ENCODE data around the gene NATD1.

NATD1 gene

DNA sequence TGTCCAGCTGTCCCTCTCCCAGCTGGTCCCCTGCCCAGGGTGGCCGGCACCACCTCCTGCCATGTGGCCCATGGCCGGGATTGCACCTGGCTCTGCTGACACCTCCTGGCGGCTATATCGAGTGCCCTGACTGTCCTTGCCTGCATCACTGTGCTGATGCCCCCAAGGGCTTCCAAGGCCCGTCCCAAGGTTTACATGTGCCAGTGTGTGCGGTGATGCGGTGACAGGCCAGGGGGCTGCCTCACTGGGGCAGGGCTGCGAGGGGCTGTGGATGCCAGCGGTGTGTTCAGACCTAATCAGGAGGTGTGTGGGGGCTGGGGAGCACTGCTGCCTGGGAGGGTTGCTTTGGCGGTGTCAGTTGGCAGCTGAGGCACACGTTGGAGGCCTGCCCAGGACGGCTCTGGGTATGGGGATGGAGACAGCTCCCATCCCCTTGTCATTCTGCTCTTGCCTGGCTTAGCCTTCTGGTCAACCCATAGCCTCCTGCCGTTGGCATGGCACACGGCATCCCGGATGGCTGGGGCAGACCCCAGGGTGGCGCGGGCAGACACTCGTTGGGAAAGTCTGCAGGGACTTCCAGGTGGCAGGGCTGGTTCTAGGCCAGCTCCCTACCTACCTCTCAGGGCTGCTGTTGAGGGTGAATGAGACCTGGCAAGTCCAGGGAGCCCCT lies 36.8 kb upstream of the NATD1 start:
- no peak for DNase-seq

DNA sequence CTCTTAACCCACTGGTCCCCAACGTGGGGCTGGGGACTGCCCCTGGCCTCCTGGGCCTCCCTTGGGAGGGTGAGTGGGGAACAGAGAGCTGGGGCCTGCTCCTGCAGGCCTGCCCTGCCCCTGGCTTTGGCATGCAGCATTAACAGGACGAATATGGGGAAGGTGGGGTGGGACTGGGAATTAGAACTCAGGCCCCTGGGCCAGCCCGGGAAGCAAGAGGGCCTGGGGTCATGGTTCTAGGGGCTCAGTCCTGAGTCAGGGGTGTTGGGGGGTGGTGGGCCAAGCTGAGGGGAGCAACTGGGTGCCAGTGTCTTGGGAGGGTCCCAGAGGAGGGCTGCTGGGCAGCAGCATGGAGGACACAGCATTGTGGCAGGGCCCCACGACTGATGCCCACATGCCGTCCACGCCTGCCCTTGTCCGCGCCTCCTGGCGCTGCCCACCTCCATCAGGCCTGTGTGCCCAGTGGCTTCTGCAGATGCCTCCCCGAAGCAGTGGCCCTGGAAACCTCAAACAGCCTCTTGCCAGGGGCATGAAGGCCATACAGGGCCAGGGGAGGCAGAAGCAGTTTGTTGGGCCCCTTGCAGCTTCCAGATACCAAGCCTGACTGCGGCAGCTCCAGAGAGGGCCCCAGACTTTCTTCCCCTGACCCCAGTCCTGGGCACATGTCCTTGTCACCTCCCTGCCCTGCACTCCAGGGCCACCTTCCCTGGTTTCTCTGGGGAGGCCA lies 36.1 kb upstream of the NATD1 start:
- DNase-seq: no peak

DNA sequence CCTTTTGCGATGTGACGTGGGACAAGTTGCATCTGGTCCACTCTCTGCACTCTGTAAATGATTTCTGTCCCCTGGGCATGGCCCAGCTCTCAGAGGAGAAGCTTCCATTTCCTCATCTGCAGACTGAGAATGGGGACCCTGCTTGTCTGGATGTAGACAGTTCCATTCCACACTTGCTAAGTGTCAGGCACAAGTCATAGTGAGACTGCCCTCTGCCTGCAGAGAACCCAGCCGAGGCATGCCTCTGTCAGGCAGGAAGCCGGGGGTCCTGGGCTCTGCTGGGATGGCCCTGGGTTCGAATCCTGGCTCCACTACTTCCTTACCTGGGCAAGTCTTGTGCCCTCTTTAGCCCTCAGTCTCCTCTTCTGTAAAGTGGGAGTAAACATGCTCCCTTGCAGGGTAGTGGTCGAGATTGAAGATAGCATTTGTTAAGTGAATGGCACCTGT lies 35.4 kb upstream of the NATD1 start:
- no peak for DNase-seq

DNA sequence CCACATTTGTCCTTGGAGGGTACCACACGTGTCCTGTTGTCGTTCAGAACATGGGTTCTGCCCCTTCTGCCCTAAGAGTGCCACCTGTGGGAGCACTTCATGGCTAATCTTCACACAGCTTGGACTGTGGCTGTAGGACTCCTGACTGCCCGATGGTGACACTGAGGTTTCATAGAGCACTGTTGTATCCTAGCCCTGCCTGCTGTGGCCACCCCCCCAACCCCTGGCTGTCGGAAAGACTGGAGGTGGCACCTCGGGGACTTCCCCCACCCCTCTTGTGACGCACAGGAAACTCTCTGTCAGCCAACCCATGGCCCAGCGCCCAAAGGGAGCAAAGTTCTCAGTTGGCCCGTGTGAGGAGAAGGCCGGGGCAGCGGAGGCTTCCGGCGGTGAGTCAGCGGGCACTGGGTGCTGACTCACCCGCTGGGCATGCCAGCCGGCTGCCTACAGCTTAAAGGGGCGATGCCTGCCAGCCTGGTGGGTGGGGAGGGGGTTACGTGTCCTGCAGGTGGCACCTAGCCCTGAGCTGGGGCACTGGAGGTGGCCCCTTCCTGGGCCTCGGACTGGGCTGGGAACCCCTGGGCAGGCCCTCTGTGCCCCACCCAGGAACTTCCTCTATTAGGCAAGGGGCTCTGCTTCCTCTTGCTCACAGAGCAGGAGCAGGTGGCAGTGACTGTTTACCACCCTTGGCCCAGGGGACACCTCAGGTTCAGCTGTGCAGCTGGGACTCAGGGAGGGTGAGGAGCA lies 34.7 kb upstream of the NATD1 start:
- DNase-seq: peak; percentile 84 to 94 (median 89)

DNA sequence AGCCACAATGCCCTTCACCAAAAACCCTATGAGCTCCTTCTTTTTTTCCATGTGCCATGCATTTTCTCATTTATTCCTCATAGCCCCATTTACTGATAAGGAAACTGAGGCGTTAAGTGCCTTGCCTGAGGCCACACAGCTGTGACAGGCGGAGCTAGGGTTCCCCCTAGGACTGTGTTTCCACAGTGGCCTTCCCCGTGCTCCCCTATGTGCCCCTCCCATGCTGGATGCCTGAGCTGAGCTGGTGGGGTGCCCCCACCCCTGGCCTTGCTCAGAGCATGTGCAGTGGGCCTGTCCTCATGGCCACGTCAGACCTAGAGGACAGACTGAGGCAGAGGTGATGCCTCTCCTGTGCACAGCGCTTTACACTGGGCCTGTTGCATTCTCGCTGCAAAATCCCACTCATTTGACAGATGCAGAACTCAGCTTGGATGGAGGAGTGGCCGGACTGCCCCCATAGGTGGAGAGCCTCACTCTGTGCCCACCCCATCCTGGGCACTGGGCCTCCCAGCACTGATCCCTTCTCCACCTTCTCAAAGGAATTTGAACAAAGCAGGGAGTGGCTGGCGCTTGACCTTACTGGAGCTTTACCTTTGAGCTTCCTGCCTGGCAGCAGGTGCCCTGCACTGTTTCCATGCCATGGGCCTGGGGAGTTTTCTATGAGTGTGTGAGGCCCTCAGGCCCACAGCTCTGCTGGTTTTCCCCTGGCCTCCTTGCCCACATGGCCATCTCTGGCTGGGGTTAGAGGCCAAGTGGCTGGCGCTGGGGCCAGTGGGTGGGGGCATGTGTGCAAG lies 33.9 kb upstream of the NATD1 start:
- no peak for DNase-seq

DNA sequence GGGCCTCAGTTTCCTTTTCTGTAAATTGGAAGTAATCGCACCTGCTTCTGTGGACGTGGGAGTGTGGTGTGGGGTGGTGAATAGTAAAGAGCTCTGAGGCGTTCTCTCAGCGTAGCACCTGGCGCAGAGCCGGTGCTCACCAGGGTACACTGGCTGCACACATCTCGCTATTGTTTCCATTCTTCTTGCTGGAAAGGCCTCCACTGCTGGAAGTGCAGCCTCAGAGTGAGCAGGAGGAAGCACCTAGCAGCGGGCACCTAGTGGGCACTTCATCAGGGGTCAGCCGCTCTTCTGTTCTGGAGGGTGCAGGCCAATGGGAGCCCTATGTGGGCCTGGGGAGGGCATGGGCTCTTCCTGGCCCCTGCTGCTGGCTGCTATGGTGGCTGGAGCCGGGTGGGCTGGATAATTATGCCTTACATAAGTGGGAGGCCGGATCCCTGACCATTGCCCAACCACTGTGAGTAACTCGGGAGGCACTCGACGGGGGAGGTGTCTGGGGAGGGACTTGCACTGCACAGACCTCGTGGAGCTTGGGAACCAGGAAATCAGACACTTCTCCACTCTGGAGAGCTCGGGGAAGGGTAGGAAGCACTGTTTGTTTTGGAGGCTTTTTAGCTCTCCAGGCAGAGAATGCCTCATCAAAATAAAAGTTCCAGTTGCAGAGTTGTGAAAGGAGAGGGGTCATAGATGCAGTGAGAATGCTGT lies 33.0 kb upstream of the NATD1 start:
- DNase-seq: peak in 1 of 6 experiments; percentile 19

DNA sequence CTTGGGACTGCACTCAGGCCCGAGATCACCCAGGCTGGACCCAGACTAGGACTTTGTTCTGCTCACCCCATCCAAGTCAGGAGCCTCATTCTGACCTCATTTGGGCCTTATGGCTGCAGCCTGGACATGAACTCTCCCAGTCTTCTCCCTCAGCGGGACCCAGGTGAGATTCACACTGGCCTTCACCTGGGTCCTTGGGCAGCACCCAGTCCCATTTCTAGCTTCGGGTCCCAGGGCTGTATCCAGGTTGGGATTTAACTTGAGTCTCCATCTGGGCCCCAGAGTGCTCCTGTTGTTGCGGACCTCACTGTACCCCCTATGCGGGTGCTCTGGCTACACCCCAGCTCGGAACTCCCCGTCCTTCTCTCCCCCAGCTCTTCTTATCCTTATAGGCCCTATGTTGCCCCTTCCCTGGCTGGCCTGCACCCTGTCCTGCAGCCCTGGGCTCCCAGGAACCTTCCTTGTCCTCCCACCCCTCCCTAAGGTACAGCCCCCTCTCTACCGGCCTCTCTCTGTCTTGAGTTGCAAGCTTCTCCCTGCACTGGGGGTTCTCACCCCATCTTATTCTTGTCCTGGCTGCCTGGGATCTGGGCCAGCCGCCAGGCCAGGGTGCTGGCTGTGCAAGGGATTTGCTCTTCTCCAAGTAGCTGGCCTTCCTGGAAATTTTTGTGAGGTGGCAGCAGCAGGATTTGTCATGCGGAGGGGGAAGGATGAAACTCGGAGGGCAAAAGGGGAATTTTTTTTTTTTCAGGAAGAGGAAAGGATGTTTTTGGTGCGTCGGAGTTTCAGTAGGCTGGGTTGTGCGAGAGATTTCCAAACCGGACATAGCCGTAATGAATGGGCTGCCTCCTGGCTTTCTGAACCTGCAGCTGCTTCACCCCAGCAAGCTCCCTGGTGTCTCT lies 32.2 kb upstream of the NATD1 start:
- peak in 2 of 6 experiments; percentile 25 to 35 for DNase-seq

DNA sequence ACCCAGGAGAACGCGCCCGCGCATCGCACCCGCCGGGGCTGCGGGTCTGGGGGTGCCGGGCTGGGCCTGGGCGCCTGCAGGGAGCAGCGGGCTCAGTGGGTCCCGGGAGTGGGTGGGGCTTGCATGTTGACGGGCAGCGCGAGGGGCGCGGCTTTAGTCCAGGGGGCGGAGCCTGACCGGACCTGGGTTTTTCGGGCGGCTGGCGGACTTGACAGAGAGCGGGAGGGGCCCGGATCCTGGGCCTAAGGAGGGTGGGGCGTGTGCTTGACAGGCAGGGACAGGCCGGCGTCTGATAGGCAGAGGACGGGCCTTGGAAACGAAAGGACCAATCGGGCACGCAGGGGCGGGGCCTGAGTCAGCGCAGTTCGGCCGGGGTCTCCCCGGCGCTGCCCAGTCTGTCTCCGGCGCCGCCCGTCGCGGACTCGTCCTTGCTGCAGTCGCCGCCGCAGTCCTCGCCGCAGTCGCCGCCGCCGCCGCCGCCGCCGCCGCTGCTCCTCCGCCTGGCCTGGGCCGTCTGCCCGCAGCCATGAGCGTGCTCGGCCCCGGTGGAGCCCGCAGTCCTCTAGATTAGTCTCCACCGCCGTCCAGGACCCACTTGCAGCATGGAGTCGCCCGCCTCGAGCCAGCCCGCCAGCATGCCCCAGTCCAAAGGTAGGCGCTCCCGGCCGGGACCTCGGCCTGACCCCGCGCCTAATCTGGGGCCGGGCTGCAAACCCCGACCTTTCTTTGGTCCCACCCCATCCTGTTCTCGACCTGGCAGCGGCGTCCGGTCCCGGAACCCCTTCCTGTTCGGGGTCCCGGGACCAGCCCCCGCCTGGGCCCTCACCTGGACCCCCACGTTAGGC lies 31.3 kb upstream of the NATD1 start, which contains the start of gene MAP2K3:
Gene MAP2K3, plus strand, starts transcription at position 393 of the 845 bp plus-strand sequence. Its CDS starts 210 bp downstream, at position 603.
- peak; percentile 79 to 95 (median 85) for DNase-seq

DNA sequence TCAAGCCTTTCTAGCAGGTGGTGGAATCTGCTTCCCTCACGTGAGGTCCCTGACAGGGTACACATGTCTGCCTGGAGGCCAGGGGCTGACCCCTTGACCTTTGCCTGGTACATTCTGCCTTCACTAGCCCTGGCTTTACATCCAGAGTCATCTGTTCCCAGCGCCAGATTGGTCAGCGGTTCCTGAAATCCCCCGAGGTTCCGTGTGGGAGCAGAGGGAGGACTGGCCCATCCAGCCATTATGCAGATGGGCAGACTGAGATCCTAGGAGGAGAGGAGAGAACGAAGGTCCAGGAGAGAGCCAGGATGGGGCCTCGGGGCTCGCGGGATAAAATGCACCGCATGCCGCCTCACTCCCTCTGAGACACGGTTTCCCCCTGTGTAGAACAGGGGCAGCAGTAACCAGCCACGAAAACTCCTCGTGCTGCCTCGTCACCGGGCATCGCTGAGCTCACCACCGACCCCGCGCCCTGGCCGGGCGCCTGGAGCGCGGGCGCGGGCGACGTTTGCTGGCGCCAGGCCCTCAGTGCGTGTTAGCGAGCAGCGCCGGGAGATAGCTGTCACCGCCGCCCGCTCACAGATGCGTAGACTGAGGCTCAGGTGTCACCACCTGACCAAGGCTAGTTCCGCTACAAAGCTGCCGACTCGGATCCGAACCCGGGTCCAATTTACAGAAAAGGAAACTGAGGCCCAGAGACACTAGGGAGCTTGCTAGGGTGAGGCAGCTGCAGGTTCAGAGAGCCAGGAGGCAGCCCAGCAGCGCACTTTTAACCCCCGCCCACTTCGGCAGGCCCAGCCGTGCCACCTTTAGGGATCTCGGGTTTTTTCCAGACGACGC lies 30.5 kb upstream of the NATD1 start:
- DNase-seq: no peak

DNA sequence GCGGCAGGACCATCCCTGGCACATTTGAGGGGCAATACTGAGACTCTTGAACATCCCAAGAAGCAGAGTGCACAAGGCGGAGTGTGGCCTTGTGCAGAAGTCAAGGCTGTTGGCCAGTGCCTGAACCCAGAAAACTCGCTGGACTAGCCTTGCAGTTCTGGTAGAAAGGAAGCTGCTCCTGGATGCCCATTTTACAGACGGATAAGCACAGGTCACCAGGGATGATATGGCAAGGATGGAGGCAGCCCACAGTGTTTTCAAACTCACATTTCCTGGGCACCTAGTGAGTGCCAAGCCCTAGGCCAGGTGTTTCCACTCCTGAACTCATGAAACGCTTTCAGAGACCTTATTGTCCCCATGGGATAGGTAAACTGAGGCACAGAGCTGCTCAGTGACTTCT lies 29.6 kb upstream of the NATD1 start:
- DNase-seq: no peak

DNA sequence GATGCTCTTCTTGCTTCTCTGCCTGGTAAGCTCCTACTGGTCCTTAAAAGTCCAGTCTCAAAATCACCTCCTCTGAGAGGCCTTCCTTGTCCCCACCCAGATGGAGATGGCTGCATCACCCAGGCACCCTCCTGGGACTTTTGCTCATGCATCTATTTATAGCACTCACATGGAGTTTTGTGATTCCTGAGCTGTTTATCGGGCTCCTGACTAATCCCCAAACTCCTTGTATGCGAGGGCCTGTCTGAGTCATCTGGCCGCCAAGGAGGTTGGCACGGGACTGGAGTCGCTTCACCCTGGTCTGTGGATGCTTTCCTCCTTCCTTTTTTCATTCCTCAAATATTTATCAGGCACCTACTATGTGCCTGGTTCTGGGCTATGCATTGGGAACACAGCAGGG lies 29.0 kb upstream of the NATD1 start:
- DNase-seq: no peak

DNA sequence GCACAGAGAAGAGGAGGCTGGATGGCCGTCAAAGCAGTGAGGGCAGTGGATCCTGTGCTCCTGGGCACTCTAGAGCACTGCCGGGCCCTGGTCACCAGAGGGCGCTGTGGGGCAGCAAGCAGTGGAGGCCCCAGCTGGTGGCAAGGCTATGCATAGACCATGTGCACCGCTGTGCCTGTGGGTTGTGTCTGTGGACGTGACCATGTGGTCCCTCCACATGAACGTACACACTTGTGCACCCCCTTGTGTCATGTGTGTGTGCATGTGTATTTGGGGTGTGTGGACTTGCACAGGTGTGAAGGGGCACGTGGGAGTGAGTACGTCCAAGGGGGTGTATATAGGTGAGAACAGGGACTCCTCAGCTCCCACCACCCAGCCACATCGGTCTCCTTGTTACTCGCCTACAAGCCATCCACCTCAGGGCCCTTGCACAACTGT lies 26.9 kb upstream of the NATD1 start:
- peak; percentile 58 to 89 (median 80) for DNase-seq

DNA sequence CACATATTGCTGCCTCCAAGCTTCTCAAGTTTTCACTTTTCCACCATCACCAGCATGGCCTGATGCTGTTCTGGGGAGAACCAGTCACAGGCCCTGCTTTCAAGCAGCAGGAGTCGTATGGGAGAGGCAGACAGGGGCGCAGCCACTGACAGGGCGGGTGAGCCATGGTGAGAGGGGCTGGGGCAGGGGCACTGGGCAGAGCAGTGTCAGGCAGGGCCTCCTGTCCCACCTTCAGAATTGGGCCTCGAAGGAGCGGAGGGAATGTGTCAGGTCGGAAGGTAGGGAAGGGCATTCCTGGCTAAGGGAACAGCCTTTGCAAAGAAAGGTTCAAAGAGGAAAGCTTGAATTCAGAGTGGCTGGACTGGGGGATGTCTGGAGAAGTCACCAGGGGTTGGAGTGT lies 26.4 kb upstream of the NATD1 start:
- no peak for DNase-seq

DNA sequence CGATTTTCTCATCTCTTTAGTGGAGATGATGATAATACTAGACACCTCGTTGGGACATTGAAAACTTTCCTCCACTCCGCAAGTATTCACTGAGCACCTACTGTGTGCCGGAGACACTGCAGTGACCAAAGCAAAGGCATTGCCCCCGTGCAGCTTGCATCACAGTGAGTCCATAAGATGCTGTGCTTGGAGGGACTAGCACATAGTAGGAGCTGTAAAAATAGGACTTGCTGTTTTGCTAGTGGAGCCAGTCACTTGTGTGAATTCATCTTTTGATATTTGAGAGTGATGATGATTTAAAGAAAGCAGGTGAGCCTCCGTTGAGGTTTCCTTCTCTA lies 26.0 kb upstream of the NATD1 start:
- no peak for DNase-seq

DNA sequence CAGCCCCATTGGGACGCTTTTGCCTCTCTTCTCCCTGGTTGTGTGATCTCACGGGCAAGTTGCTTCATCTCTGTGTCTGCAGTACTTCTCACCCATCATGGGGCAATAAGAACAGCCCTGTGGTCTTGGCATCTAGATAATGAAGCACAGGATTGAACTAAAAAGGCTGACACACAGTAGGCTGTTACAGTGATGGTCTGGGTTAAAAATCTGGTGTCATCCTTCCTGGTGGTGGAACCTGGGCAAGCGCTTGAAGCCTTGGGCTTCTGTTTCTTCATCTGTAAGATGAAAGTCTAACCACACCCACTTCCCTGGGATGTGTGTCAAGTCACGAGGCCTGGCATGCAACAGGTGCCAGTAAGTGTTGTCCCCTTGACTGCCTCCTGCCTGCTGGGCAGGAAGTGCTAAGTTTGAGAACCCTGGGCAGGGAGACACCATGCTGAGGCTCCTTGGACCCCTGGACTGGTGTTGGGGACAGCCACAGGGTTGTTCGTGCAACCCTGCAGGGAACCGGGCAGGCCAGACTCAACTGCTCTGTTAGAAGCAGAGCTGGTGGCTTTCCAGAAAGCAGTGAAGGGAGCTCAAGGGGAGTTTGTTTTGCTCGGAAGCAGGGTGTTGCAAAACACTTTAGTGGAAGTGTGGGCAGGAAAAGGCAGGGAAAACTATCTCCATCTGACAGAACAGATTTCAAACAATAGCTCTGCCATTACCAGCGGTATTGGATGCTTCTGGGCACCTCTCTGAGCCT lies 25.4 kb upstream of the NATD1 start:
- peak in 5 of 6 experiments; percentile 37 to 71 (median 63) for DNase-seq

DNA sequence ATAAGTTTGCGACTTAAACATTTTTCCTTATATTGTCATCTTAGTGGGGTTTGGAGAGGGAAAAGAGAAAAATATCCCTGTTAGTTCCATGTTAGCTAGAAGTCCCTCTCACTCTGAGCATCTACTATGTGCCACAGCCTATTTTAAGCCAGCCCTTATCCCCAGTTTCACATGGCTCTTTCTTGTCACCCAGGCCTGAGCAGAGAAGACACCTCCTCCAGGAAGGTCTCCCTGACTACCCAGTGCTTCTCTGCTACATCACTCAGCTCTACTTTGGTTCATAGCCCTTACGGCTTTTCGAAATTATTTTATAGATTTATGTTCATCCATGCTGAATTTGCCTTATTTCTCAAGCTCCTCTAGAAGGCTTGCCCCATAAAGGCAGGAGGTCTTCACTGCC lies 24.1 kb upstream of the NATD1 start:
- DNase-seq: no peak

DNA sequence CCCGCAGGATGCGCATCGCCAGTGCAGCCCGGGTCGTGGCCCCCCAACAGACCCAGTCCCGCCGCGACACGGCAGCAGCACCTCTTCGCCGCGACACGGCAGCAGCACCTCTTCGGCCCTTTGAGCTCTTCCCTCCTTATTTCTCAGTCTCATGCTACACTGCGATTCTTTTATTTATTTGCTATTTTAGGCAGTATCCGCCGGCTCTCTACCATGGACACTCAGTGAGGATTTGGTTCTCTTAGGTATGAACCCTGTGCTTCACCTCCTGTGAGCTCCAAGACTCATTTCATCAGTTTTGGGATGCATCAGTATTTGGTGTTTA lies 23.0 kb upstream of the NATD1 start:
- DNase-seq: no peak

DNA sequence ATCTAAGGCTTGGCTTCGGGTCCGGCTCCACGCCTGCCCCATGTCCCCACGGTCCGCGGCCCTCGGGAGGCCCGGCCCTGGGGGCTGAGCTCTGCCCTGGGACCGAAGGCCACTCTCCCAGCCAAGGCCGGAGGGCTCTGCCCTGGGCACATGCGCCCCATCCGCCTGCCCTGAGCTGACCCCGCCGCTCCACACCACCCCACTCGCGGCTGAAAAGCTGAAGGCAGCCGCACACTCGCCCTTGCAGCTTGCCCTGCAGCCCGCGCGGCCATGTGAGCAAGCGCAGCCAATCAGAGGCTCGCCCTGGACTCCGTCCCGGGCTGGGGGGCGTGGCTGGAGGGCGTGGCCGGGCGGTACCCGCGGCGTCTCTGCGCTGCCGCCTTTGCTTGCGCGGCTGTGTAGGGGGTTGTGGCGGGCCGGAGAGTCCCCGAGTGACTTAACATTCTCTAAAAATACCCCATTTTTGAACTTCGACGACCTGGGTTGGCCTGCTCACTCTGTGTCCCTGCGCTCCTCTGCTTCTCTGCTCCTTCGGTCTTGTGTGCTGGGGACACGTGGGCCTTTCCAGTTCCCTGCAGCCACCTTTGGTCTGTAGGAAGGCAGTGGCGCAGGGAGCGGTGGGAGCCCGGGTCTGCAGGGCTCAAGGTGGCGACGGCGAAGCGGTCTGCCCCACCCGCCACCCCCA lies 22.5 kb upstream of the NATD1 start:
- peak; percentile 73 to 92 (median 85) for DNase-seq

Measured in stimulated activated naive CD4-positive, alpha-beta T cell (primary cell).